ENCODE results near the gene GLTP.
"Not testable (repeated sequence)": the region's sequence is repeated elsewhere in the genome, so short reads cannot be mapped to it uniquely, and the experiment has no call there.

The GLTP gene

GRCh38 chr12:109900752-109901580 is 20.6 kb upstream of the GLTP start:
- DNase-seq = no peak

DNA sequence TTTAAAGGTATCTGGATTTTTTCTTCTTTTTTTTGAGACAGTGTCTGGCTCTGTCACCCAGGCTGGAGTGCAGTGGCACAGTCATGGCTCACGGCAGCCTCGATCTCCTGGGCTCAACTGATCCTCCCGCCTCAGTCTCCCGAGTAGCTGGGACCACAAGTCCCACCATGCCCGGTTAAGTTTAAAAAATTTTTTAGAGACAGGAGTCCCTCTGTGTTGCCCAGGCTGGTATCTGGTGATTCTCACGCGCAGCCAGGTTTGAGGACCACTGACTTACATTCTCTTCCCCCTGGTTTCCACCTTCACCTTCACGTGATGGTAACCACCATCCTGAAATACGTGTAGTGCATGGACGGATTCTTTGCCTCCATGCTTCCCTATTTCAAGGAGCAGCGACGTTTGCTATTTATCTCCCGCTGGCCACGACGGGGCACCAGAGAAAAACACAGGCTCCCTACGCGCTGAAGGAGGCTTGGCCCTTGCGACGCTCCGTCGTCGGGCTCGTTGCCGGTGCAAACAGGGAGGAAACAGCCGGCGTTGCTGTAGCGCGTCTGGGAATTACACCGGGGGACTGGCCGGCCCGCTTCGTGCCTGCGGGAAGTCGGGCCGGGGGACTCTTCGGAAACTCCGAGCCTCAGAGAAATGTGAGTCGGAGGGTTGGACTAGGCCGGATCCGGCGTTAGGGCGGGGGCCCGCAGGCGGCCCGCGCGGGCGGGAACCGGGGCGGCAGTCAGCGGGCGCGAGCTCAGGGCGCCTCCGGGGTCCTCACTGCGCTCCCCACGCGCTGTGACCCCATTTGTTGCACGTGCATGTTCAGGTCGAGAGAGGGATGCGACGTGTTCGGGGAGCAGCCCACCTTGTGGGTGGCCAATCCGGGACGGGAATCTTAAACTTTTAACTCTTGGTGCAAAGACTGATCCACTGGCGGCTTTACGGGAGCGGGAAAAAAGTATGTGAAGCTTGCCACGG is 19.7 kb upstream of the GLTP start, which contains the start of gene TCHP:
TSS of gene TCHP (plus strand) at position 492 of the 969 bp plus-strand sequence. CDS start 2,753 bp downstream, outside the sequence.
- DNase-seq = peak; percentile 75 to 78

DNA sequence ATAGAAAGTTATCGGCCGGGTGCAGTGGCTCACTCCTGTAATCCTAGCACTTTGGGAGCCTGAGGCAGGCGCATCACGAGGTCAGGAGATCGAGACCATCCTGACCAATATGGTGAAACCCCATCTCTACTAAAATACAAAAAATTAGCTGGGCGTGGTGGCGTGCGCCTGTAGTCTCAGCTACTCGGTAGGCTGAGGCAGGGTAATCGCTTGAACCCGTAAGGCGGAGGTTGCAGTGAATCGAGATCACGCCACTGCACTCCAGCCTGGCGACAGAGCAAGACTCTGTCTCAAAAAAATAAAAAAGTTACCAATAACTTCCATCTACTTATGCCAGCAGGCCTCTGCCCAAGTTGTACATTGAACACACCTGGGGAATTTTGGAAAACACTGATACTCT is 19.0 kb upstream of the GLTP start:
- not testable (repeated sequence) for DNase-seq

DNA sequence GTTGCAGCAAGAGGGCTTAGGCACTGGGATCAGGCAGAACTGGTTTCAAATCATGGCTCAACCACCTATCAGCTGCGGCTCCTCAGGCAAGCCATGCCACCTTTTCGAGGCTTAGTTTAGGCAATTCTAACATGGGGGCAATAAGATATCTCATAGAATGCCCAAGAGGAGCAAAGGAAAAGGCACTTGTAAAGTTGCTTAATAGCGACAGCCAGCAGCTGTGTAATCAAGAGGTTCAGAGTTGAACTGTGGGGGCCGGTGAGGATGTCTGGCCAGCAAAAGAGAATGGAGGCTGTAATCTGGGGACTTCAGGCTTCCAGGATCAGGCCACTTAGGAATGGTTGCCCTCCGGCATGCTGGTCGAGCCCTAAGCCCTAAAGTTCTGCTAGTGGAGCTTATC is 16.7 kb upstream of the GLTP start:
- no peak for DNase-seq

GRCh38 chr12:109896188-109896587 is 15.8 kb upstream of the GLTP start:
- no peak for DNase-seq

- DNase-seq = no peak
Measured at GRCh38 chr12:109894939-109895338, 14.6 kb upstream of the GLTP start.

GRCh38 chr12:109893261-109893995 is 13.1 kb upstream of the GLTP start:
- DNase-seq = no peak

- no peak for DNase-seq
Measured at GRCh38 chr12:109892748-109893147, 12.4 kb upstream of the GLTP start.

GRCh38 chr12:109892165-109892715 is 11.9 kb upstream of the GLTP start:
- DNase-seq = no peak

DNA sequence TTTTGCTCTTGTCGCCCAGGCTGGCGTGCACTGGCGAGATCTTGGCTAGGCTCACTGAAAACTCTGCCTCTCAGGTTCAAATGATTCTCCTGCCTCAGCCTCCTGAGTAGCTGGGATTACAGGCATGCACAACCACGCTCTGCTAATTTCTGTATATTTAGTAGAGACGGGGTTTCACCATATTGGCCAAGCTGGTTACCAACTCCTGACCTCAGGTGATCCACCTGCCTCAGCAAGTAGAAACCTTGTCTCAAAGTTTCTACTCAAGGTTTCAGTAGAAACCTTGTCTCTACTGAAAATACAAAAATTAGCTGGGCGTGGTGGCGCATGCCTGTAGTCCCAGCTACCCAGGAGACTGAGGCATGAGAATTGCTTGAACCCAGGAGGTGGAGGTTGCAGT is 11.4 kb upstream of the GLTP start:
- not testable (repeated sequence) for DNase-seq

DNA sequence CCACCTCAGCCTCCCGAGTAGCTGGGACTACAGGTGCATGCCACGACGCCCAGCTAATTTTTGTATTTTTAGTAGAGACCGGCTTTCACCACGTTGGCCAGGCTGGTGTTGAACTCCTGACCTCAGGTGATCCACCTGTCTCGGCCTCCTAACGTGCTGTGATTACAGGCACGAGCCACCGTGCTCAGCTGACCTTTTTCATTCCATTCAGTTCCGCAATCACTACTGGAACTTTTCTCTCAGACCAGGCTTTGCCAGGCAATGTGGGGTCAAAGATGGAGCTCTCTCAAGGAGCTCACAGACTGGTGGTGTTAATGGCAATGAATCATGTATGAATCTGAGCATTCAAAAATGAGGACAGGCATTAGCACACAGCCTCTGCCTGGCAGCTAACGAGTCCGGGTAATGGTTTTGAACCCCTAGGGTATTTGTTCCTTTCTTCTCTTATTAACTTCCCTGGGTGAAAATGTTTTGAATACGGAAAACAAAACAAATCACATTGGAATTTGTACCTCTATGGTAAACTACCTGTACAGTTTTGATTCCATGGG is 10.4 kb upstream of the GLTP start:
- DNase-seq = no peak

- peak in 1 of 2 donors; percentile 34 for DNase-seq
Measured at GRCh38 chr12:109888179-109889020, 8.1 kb upstream of the GLTP start.

DNA sequence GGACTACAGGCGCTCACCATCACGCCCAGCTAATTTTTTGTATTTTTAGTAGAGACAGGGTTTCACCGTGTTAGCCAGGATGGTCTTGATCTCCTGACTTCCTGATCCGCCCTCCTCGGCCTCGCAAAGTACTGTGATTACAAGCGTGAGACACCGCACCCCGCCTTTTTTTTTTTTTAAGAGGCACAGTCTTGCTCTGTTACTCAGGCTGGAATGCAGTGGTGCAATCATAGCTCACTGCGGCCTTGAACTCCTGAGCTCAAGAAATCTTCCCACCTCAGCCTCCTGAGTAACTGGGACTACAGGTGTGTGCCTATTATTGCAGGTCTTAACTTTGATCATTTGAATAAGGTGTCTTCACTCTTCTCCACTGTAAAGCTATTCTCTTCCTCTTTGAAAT is 5.3 kb upstream of the GLTP start:
- no peak for DNase-seq

DNA sequence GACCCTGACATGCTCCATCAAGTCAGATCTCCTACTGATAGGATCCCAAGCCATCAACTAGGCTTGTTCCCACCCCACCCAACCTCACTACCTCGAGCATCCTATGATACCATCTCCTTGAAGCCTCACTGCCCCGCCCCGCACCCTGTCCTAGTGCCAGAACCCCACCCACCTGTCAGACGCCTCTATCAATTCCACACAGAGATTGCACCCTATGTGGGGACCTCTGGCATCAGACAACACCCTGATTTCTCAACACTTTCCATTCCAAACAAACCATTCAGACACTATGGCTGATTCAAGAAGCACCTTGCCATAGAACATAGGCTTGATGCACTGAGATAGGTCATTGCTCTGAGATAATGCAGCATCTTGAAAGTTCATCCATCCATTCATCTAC is 3.1 kb upstream of the GLTP start:
- DNase-seq = no peak

- no peak for DNase-seq
Measured at GRCh38 chr12:109881752-109882151, 1.4 kb upstream of the GLTP start.

GRCh38 chr12:109880938-109881337 is 597 bp upstream of the GLTP start:
- DNase-seq = no peak

DNA sequence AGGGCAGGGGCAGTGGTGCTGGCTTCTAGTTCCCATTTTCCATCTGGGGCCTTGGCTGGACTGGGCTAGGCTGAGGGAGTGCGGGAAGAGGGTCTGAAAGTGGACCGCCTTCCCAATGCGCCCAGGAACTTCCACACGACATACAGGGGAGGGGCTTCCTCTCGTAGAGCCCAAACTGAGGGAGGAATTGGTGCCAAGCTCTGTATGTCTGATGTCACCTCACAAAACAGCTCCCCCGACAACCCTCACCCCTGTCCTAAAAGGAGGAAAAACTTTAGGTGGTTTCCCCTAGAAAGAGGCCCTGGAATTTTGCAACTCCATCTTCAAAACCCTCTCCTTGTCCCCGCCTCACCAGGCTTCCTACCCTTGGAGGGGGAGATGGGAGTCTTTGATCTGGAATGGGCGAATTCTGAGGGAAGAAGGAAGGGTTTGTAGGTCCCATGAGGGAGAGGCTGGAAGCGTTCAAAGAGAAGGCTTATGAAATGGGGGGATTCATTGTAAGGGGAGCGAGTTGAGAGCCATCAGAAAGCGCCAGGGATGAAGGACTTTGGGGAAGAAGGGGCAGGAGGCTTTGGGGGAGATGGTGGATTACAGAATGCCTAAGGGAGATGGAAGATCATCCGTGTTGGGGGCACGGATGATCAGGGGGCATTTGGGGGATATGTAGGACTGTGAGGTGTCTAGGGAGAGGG is 844 bp downstream of the GLTP start:
- DNase-seq = no peak

DNA sequence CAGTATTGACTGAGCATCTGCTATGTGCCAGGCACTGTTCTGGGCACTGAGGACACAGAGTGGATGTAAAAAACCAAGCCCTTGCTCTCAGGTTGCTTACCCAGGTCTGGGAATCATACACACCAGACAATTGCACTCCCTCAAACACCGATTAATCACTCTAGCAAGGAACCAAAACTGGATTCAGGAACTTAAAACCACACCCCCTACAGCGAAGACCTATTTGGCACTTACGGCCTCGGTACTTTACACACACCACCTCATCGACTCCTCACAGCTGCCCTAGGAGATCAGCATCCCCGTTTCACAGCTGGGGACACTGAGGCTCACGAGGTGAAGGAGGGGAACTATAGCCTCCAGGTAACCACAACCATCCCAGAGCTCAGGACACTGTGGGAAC is 1.6 kb downstream of the GLTP start:
- no peak for DNase-seq

DNA sequence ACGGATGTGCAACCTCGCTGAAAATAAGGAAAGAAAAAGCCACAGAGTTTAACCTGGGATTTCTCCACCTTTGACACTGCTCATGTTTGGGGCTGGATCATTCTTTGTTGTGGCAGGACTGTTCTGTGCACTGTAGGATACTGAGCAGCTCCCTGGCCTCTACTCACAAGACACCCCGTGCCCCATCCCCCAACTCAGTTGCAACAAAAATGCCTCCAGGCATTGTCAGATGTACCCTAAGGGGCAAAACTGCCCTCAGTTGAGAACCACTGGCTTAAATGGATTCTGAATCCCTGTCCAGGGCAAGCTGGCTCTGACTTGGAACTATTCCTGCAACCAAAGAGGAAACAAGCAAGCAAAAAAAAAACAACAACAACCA is 2.1 kb downstream of the GLTP start:
- DNase-seq = no peak

DNA sequence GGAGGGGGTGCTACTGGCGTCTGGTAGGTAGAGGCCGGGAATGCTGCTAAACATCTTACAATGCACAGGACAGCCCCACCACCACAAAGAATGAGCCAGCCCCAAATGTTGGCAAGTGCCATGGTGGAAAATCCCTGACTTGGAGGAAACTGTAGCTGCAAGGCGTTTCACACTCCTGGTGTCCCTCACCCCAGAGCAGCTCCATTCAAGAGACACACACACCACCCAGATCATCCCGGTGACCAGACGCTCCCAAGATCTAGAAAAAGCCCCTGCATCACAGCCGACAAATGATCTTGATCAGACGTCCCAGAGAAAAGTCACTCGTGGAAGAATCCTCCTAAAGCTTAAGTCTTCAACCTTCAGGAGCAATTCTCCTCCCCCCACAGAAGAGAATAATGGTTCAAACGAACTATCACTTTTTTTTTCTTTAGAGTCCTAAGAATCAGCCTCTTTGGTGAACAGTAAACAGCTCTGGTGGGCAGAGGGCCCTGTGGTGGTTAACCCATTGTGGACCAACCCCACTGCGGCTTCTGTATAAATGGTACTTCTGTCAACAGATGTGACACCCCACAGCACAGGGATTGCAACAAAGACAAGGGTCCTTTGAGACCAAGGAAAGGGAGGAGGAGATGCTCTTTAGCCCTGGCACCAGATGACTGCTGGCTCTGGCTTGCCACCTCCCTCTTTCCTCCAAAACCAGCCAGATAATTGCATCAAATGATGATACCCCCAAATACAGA is 2.7 kb downstream of the GLTP start:
- no peak for DNase-seq

Measured in stimulated activated CD4-positive, alpha-beta T cell treated with anti-CD3 and anti-CD28 coated beads, Interleukin-2, amount 100 ng/mL, for 24 hours (primary cell).